Thymus (tissue), 14 donors: Measurements from ENCODE around the gene ACER1. TPM values are rescaled to one million over a fixed set of nuclear protein-coding genes. Genes with fewer than 3 reads are reported as not detected.

ENCODE experiments used
- DNase-seq, 9 donors: peaks; one replicate each; pipeline ENCODE4 v3.0.0-alpha.2; 2013; ENCODE audit warnings: low spot score in 9 of 9, low read depth in 6 of 9, missing footprints in 1 of 9
- H3K27ac ChIP-seq, 2 donors: one replicate each; pipeline ENCODE4 v1.5.1; 2013; ENCODE audit warnings: control low read depth in 1 of 2, low read depth in 1 of 2, low read length in 1 of 2, mild to moderate bottlenecking in 1 of 2, moderate library complexity in 1 of 2
- H3K27me3 ChIP-seq, 2 donors: one replicate each; pipeline ENCODE4 v1.5.1; 2013; ENCODE audit warnings: low read length in 1 of 2; ENCODE audit not compliant: control insufficient read depth in 2 of 2, insufficient read depth in 1 of 2
- H3K36me3 ChIP-seq, 2 donors: one replicate each; pipeline ENCODE4 v1.5.1; 2013; ENCODE audit warnings: low read length in 1 of 2, mild to moderate bottlenecking in 1 of 2, moderate library complexity in 1 of 2; ENCODE audit not compliant: control insufficient read depth in 2 of 2, insufficient read depth in 2 of 2
- H3K4me1 ChIP-seq, 2 donors: one replicate each; pipeline ENCODE4 v1.5.1; 2013; ENCODE audit warnings: low read length in 2 of 2; ENCODE audit not compliant: control insufficient read depth in 2 of 2, insufficient read depth in 2 of 2
- H3K4me3 ChIP-seq, 2 donors: one replicate each; pipeline ENCODE4 v1.5.1; 2013; ENCODE audit warnings: low read length in 2 of 2, control low read depth in 1 of 2, mild to moderate bottlenecking in 1 of 2
- H3K9me3 ChIP-seq, 2 donors: one replicate each; pipeline ENCODE4 v1.5.1; 2013; ENCODE audit warnings: low read length in 1 of 2, mild to moderate bottlenecking in 1 of 2; ENCODE audit not compliant: control insufficient read depth in 2 of 2, insufficient read depth in 1 of 2
- WGBS: extraction: QIAGEN DNeasy Blood & Tissue Kit; methylation state at CpG from one replicate; pipeline ENCODE4 v1.1.7; 2013; 5-methylcytosine and 5-hydroxymethylcytosine counted together
- long read RNA-seq, 10 donors: transcript quantifications; one replicate each; lab custom pipeline, GENCODE V29; 2026
- polyA plus RNA-seq: library from polyadenylated mRNA; stranded (reverse); fragments of 200-250 nt; gene quantifications from one replicate; pipeline ENCODE4 v1.2.3, GENCODE V29; 2013
- total RNA-seq: library from RNA; stranded (reverse); fragments of 120-200 nt; gene quantifications from one replicate; pipeline ENCODE4 v1.2.4, GENCODE V29; 2013
- donor health status: healthy.

Gene ACER1
- 0.14 TPM for total RNA-seq
- polyA plus RNA-seq: 2.8 TPM
- long read RNA-seq, donor 1: 0 reads
- long read RNA-seq, donor 2, partial matches to known transcripts: 89 of 233 reads
- long read RNA-seq, donor 2, other reads (novel, unspliced or antisense): 144 of 233 reads
- long read RNA-seq, donor 3, partial matches to known transcripts: 44 of 114 reads
- long read RNA-seq, donor 3, other reads (novel, unspliced or antisense): 70 of 114 reads
- long read RNA-seq, donor 4: 0 reads
- long read RNA-seq, donor 5: 0 reads
- long read RNA-seq, donor 6: 0 reads
- long read RNA-seq, donor 7: 0 reads
- long read RNA-seq, donor 8: 0 reads
- long read RNA-seq, donor 9: 0 reads
- long read RNA-seq, donor 10: 0 reads

DNA sequence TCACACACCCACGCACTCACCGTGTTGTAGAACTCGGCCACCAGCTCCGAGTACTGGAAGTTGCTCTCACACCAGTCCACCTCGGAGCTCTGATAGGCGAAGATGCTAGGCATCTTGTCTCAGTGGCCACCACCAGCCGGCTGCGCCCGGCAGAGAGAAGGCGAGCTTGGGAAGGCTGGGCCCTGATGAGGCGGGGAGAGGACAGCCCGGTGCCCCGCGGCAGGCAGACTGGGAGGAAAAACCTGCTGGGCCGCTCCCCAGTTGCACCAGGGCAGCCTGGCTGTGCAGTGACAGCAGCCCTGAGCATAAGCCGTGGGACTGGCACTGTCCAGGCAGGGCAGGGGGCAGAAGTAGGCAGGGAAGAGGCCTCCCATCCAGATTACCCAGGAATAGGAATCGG is at the start of gene ACER1:
Gene ACER1 (minus strand): TSS at position 174 of the 400 bp plus-strand sequence. CDS start 61 bp downstream, at position 113.
- H3K27me3 ChIP-seq: no peaks in the 10 kb centered on the region
- no peak for DNase-seq
- no peaks in the 10 kb centered on the region for H3K9me3 ChIP-seq
- no peaks in the 10 kb centered on the region for H3K4me1 ChIP-seq
- no peak within 1 kb of the TSS for H3K27ac ChIP-seq
- 90% methylated on average over 17 of the region's 17 CpGs for whole genome bisulfite sequencing
- no peak within 1 kb of the TSS for H3K4me3 ChIP-seq
- no peaks in the 10 kb centered on the region for H3K36me3 ChIP-seq

DNA sequence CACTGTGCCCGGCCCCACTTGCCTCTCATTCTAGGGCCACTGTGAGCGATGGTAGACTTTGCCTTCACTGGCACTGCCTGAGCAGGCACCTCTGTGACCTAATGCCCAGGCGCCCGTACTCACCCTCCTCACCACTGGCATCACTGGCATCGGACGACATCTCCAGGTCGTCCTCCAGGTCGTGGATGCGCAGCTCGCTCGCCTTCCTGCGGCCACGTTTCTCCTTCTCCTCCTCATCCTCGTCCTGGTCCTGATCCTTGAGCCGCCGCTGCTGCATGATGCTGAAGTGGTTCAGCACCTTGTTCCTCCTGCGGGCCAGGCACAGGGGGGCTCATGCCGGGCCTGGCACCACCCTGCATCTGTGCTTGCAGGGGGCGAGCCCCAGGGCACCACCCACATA is 49.8 kb upstream of the ACER1 start:
- Histone ChIP-seq H3K9me3 (peaks cover 1 to 5% of the 10 kb centered on the region in 2 donors), H3K27ac (no peak overlapping the region), H3K27me3 (no peaks in the 10 kb centered on the region), H3K4me1 (no peaks in the 10 kb centered on the region), H3K4me3 (no peak overlapping the region), H3K36me3 (peaks cover 74 to 88% of the 10 kb centered on the region in 2 donors)
- no peak for DNase-seq
- WGBS: 98% methylated on average over 19 of the region's 19 CpGs

DNA sequence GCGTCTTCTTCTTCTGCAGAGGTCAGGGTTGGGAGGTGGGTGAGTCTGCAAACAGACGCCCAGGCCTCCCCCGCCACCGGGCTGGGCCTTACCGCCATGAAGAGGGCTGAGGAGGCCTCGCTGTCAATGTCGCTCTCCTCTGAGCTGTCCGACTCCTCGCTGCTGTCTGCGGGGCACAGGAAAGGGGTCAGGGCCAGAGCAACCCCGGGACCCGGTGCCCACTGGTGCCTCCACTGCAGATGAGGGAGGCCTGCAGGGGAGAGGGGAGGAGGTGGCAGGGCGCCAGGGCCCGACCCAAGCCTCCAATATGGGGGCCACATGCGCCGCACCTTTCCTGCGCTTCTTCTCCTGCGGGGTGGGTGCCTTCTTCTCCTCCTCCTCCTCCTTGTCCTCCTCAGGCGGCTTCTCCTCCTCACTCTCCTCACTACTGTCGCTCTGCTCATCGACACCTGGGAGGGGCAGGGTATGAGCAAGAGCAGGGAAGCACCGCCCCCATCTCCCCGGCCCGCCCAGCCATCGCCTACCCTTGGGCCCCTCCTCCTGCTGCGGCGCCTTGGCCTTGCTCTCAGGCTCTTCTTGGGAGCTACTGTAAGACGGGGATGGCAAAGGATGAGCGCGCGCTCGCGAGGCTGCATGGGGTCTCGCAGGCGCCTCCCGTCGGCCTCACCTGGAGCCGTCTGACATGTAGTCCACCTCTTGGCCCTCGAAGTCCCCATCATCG is 47.8 kb upstream of the ACER1 start:
- DNase-seq: no peak
- peaks cover 1 to 5% of the 10 kb centered on the region in 2 donors for H3K9me3 ChIP-seq
- H3K36me3 ChIP-seq: peaks cover 60 to 75% of the 10 kb centered on the region in 2 donors
- H3K27ac ChIP-seq: no peak overlapping the region
- no peaks in the 10 kb centered on the region for H3K4me1 ChIP-seq
- 96% methylated on average over 40 of the region's 40 CpGs for WGBS
- no peak overlapping the region for H3K4me3 ChIP-seq
- H3K27me3 ChIP-seq: no peaks in the 10 kb centered on the region

DNA sequence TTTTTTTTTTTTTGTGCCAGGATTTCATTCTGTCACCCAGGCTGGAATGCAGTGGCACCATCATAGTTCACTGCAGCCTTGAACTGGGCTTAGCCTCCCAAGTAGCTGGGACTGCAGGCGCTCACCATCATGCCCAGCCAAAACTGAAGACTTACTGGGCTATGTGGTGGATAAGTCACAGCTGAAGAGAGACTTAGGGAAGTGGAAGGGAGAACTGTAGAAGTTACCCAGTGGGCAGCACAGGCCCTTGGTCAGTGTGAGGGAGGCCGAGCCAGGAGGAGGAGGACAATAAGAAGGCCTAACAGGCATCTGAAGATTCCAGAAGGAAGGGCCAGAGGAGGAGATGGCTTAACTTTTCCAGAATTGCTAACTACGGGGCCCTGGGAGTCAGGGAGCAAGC is 46.3 kb upstream of the ACER1 start:
- WGBS: 98% methylated on average over 3 of the region's 3 CpGs
- Histone ChIP-seq H3K36me3 (peaks cover 55 to 73% of the 10 kb centered on the region in 2 donors), H3K27me3 (no peaks in the 10 kb centered on the region)

DNA sequence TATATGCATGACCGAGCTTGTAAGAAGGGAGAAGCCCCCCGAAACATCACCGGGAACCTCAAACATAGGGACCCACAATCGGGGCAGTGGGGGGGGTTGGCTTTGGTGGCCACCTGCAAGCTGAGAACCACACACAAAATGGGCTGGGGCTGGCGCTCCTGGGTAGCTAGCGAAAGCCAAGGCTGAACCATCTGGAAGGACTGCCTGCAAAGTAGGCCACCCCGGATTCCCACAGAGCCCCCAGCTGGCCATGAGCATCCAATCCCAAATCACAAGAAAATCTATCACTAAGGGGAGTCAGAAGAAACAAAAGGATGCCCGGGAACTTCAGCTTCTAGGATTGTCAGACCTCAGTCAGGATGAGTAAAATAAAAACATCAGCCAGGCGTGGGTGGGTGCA is 45.1 kb upstream of the ACER1 start:
- Histone ChIP-seq H3K9me3 (peaks cover 1 to 5% of the 10 kb centered on the region in 2 donors), H3K27me3 (no peaks in the 10 kb centered on the region), H3K4me1 (peaks cover 2 to 6% of the 10 kb centered on the region in 2 donors), H3K4me3 (no peak overlapping the region), H3K27ac (no peak overlapping the region), H3K36me3 (peaks cover 48 to 72% of the 10 kb centered on the region in 2 donors)
- no peak for DNase-seq
- 95% methylated on average over 9 of the region's 9 CpGs for WGBS

More for the DNA sequence above, 46.3 kb upstream of the ACER1 start:
- Histone ChIP-seq H3K4me1 (no peaks in the 10 kb centered on the region), H3K9me3 (peaks cover 1 to 5% of the 10 kb centered on the region in 2 donors), H3K4me3 (no peak overlapping the region), H3K27ac (no peak overlapping the region)
- DNase-seq: no peak

GRCh38 chr19:6378041-6378440 is 44.6 kb upstream of the ACER1 start:
- H3K4me1 ChIP-seq: peaks cover 3 to 7% of the 10 kb centered on the region in 2 donors
- H3K27me3 ChIP-seq: no peaks in the 10 kb centered on the region
- peaks cover 44 to 67% of the 10 kb centered on the region in 2 donors for H3K36me3 ChIP-seq
- DNase-seq: no peak
- WGBS: 92% methylated on average over 6 of the region's 6 CpGs
- H3K27ac ChIP-seq: no peak overlapping the region
- no peak overlapping the region for H3K4me3 ChIP-seq
- peaks cover 1 to 5% of the 10 kb centered on the region in 2 donors for H3K9me3 ChIP-seq

DNA sequence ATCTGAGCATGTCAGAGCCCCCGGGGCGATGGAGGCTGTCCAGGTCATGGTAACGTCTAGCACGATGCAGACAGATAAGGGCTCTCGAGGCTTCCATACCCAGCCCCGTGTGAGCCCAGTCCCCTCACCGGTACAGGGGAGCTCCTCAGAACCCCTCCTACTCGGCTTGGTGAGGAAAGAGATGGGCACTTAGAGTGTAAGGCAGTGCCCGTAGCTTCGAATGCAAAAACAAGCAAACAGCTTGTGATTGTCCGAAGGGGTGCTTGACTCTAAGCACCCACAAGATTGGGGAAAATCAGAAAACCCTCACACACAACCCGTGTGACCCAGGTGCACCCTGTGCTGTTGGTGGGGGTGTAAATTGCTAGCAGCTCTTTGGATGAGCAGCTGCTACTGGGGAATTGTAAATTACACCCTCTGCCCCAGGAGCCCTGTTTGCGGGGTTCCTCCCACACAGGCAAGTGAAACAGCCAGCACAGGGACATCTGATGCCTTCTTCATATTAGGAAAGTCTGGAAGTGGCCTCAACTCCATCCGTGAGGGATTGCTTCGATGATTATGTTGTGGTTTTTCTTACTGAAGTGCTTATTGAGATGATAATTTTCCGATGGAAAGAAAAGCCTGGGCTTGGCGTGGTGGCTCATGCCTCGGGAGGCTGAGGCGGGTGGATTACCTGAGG is 43.2 kb upstream of the ACER1 start:
- WGBS: 94% methylated on average over 19 of the region's 19 CpGs
- H3K36me3 ChIP-seq: peaks cover 33 to 57% of the 10 kb centered on the region in 2 donors
- H3K4me1 ChIP-seq: peaks cover 7 to 12% of the 10 kb centered on the region in 2 donors

DNA sequence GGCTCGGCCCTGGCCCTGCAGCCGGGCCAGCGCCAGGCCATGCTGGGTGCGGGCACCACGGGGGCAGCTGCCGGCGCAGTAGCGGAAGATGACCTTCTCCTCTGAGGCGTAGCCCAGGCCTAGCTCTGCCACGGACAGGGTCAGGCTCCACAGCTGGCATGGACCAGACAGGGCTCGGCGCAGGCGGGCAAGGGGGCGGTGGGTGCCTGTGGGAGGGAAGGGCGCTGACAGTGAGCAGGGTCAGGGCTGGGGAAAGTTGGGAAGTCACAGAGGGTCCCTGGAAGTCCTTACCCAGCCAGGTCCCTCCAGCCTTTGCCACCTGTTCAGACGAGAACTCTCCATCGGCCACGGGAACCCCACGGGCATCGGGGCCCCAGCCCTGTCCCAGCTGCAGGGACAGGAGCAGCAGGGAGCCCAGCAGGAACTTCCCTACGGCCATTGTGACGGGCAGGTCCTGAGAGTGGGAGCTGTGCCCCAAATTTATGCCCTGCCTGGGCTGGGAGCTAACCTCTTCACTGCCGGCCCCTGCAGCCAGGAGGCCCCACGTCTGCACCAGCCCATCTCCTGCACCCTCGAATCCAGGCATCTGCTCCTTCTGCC is 42.1 kb upstream of the ACER1 start, which contains the start of gene PSPN:
Gene PSPN (minus strand): TSS at position 523 of the 600 bp plus-strand sequence. CDS start 84 bp downstream, at position 439.
- H3K27ac ChIP-seq: no peak within 1 kb of the TSS
- H3K27me3 ChIP-seq: no peaks in the 10 kb centered on the region
- peaks cover 7 to 12% of the 10 kb centered on the region in 2 donors for H3K4me1 ChIP-seq
- H3K9me3 ChIP-seq: peaks cover 1 to 5% of the 10 kb centered on the region in 2 donors
- H3K36me3 ChIP-seq: peaks cover 22 to 45% of the 10 kb centered on the region in 2 donors
- no peak for DNase-seq
- 98% methylated on average over 25 of the region's 25 CpGs for WGBS
- no peak within 1 kb of the TSS for H3K4me3 ChIP-seq

More for the DNA sequence above, 43.2 kb upstream of the ACER1 start:
- H3K9me3 ChIP-seq: peaks cover 1 to 5% of the 10 kb centered on the region in 2 donors
- no peak overlapping the region for H3K27ac ChIP-seq
- H3K4me3 ChIP-seq: no peak overlapping the region
- no peaks in the 10 kb centered on the region for H3K27me3 ChIP-seq
- no peak for DNase-seq
